Peyer's patch (tissue), 4 donors: ENCODE results near the gene SLC16A1. TPM values are rescaled to one million over a fixed set of nuclear protein-coding genes. Genes with fewer than 3 reads are reported as not detected.

Experiments used
- DNase-seq, 3 donors: peaks; one replicate each; pipeline ENCODE4 v3.0.0-alpha.2; 2017 to 2019
- H3K27ac ChIP-seq, 4 donors: fragments of 200-600 bp; sonication (generic); one replicate each; pipeline ENCODE4 v1.5.1; 2016 to 2019
- H3K27me3 ChIP-seq, 2 donors: fragments of 200-600 bp; sonication (generic); one replicate each; pipeline ENCODE4 v1.5.1; 2019
- H3K36me3 ChIP-seq, 3 donors: fragments of 200-600 bp; sonication (generic); one replicate each; pipeline ENCODE4 v1.5.1; 2016 to 2019
- H3K4me1 ChIP-seq, 4 donors: fragments of 200-600 bp; sonication (generic); one replicate each; pipeline ENCODE4 v1.5.1; 2016 to 2019
- H3K4me3 ChIP-seq, 4 donors: fragments of 200-600 bp; sonication (generic); 1 replicate in 3 of 4; 2 replicates in 1 of 4; pipeline ENCODE4 v1.5.1; 2016 to 2019; ENCODE audit warnings: mild to moderate bottlenecking in 1 of 4
- H3K9me3 ChIP-seq, 4 donors: fragments of 200-600 bp; sonication (generic); one replicate each; pipeline ENCODE4 v1.5.1; 2016 to 2019; ENCODE audit warnings: mild to moderate bottlenecking in 1 of 4
- POLR2A ChIP-seq, 2 donors: fragments of 450-650 bp; IDR thresholded peaks; one replicate each; pipeline ENCODE4 v1.5.1; 2017; ENCODE audit warnings: antibody characterized with exemption in 2 of 2, mild to moderate bottlenecking in 2 of 2, moderate library complexity in 2 of 2
- small RNA-seq, 2 donors: library from RNA; depleted of rRNA; stranded (forward); fragments of <200 nt; gene quantifications; one replicate each; pipeline ENCODE3, GENCODE V24; 2016
- total RNA-seq, 4 donors: library from RNA; depleted of rRNA; stranded (reverse); fragments of >200 nt; gene quantifications; one replicate each; pipeline ENCODE4 v1.1.0, GENCODE V29; 2016
- TF ChIP-seq, protein P1 (sequence below), 6 experiments: fragments of 450-650 bp in 4 of 6; fragments of 200-600 bp in 2 of 6; sonication (generic) in 1 of 6; IDR thresholded peaks; one replicate each; pipeline ENCODE4 v1.5.1; 2017 to 2019; ENCODE audit warnings: antibody characterized with exemption in 6 of 6, mild to moderate bottlenecking in 3 of 6, moderate library complexity in 1 of 6

Gene SLC16A1
- total RNA-seq, 4 donors from 2014 or later = 2.5 to 33.1 (median 14.0) TPM

DNA sequence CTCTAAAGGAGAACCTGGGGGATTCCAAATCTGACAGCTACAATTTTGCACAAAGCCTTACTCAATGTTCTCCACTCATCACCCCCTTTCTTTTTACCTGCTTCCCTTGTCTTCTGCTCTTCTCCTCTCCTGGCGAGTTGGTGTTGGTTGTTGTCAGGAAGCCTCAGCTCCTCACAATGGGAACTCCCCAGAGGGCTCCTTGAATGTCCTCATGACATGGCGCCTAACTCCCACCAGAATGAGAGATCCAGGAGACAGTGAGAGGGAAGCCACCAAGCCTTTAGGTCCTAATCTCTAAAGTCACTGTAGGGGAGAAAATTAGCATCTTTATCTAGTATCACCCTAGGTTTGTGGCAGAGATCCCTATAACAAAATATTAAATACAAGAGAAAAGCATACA is 87.8 kb downstream of the SLC16A1 start:
- Histone ChIP-seq H3K36me3 (no peaks in the 10 kb centered on the region), H3K4me3 (no peak overlapping the region), H3K27ac (no peak overlapping the region), H3K9me3 (no peaks in the 10 kb centered on the region), H3K4me1 (peaks cover 0 to 4% (median 0%) of the 10 kb centered on the region in 4 donors), H3K27me3 (no peaks in the 10 kb centered on the region)
- TF ChIP-seq POLR2A (IDR thresholded peaks at IDR 0.05) = no peak
- TF ChIP-seq, protein P1, sequence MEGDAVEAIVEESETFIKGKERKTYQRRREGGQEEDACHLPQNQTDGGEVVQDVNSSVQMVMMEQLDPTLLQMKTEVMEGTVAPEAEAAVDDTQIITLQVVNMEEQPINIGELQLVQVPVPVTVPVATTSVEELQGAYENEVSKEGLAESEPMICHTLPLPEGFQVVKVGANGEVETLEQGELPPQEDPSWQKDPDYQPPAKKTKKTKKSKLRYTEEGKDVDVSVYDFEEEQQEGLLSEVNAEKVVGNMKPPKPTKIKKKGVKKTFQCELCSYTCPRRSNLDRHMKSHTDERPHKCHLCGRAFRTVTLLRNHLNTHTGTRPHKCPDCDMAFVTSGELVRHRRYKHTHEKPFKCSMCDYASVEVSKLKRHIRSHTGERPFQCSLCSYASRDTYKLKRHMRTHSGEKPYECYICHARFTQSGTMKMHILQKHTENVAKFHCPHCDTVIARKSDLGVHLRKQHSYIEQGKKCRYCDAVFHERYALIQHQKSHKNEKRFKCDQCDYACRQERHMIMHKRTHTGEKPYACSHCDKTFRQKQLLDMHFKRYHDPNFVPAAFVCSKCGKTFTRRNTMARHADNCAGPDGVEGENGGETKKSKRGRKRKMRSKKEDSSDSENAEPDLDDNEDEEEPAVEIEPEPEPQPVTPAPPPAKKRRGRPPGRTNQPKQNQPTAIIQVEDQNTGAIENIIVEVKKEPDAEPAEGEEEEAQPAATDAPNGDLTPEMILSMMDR (IDR thresholded peaks at IDR 0.05) = no peak
- no peak for DNase-seq

DNA sequence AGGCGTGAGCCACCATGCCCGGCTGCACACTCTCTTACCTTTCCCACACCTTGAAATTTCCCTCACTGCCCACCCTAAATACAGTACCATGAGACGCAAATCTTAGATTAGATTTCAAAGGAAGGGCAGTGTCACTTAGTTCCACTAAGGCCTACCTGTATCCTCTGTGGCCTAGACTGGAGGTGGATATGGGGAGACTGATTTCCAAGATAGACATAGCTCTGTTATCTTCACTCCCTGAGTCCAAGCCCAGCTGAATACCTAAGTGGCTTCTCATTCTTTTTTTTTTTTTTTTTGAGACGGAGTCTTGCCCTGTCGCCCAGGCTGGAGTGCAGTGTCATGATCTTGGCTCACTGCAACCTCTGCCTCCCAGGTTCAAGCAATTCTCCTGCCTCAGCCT is 89.0 kb downstream of the SLC16A1 start:
- H3K36me3 ChIP-seq = no peaks in the 10 kb centered on the region
- TF ChIP-seq, protein P1 (IDR thresholded peaks at IDR 0.05) = no peak
- no peak for TF ChIP-seq POLR2A (IDR thresholded peaks at IDR 0.05)
- no peaks in the 10 kb centered on the region for H3K27me3 ChIP-seq
- H3K4me3 ChIP-seq = no peak overlapping the region
- no peak overlapping the region for H3K27ac ChIP-seq
- H3K9me3 ChIP-seq = no peaks in the 10 kb centered on the region
- DNase-seq = no peak
- H3K4me1 ChIP-seq = peaks cover 0 to 4% (median 0%) of the 10 kb centered on the region in 4 donors

DNA sequence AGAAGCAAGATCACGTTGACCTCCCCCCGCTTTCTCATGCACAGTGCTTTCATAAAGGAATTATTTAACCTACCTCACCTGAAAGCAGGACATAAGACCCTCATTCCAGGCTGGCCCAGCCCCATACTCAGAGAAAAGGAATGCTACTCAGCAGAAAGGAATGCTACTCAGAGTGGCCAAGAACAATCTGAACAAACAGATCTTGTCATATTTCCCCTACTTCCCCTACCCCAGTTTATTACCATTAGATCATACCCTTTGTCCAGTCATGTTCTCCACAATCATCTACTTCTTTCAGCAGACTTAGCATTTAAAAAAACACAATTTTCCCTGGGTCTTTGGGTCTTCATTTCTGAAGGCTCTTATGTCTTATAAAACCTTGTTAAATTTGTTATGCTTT is 89.8 kb downstream of the SLC16A1 start:
- H3K36me3 ChIP-seq = no peaks in the 10 kb centered on the region
- H3K27ac ChIP-seq = no peak overlapping the region
- H3K27me3 ChIP-seq = no peaks in the 10 kb centered on the region
- no peak overlapping the region for H3K4me3 ChIP-seq
- TF ChIP-seq, protein P1 (IDR thresholded peaks at IDR 0.05) = no peak
- no peak for TF ChIP-seq POLR2A (IDR thresholded peaks at IDR 0.05)
- no peaks in the 10 kb centered on the region for H3K9me3 ChIP-seq
- no peak for DNase-seq
- H3K4me1 ChIP-seq = peaks cover 0 to 4% (median 0%) of the 10 kb centered on the region in 4 donors

DNA sequence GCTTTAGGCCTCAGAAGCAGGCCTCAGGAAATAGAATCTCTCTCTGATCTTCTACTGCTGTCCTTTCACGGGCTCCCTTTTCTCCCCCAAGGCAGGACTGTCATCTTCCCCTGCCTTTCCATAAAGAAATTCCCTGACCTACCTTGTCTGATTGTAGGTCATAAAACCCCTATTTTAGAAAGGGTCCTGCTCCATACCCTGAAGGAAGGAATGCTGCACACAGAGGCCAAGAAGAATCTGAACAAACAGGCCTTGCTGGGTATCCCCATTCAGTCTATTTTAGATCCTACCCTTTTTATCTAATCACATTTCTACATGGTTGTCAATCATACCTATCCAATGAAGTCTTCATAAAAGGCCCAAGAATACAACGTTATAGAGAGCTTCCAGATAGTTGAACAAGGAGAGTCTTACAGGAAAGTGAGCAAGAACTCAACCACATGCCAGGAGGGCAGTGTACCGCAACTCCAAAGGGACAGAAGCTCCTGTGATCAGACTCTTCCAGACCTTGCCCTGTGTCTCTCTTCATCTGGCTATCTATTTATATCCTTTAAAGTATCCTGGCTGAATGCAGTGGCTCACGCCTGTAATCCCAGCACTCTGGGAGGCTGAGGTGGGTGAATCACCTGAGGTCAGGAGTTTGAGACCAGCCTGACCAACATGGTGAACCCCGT is 93.1 kb downstream of the SLC16A1 start:
- TF ChIP-seq, protein P1 (IDR thresholded peaks at IDR 0.05) = no peak
- TF ChIP-seq POLR2A (IDR thresholded peaks at IDR 0.05) = no peak

More for the DNA sequence above, 93.1 kb downstream of the SLC16A1 start:
- Histone ChIP-seq H3K9me3 (no peaks in the 10 kb centered on the region), H3K36me3 (no peaks in the 10 kb centered on the region), H3K4me3 (no peak overlapping the region), H3K27ac (no peak overlapping the region), H3K4me1 (no peaks in the 10 kb centered on the region), H3K27me3 (no peaks in the 10 kb centered on the region)
- no peak for DNase-seq

Small RNA genes within 50 kb of the gene (small RNA-seq; reads per million reads assigned to genes)
- 0 reads per million in 2 donors for gene AL390729.2

Other genes with a start within 250 kb of the SLC16A1 start
- gene RHOC, start 249.1 kb downstream of the SLC16A1 start, total RNA-seq = 100 to 1,000 TPM; 163 to 632 (median 483) TPM
- gene PPM1J, start 240.9 kb downstream of the SLC16A1 start, total RNA-seq = under 1 TPM in 1 of 4 donors, not detected in 3; 0.67 TPM
- 10 to 100 TPM in 3 of 4 donors, 1 to 10 TPM in 1; 9.5 to 38.7 (median 24.0) TPM for gene LRIG2, start 117.0 kb upstream of the SLC16A1 start, total RNA-seq